GM21825 (cell line): ENCODE data around the gene NNAT.
"Not testable (repeated sequence)": the region's sequence is repeated elsewhere in the genome, so short reads cannot be mapped to it uniquely, and the experiment has no call there.

ENCODE experiments used
- ATAC-seq: cut with Tn5 transposase; IDR thresholded peaks from one replicate; pipeline ENCODE4 v1.9.1; 2021; ENCODE audit warnings: mild to moderate bottlenecking, moderate library complexity; ENCODE audit not compliant: unreplicated experiment

The NNAT gene

GRCh38 chr20:37539424-37539823 is 18.4 kb downstream of the NNAT start:
- no peak for ATAC-seq

DNA sequence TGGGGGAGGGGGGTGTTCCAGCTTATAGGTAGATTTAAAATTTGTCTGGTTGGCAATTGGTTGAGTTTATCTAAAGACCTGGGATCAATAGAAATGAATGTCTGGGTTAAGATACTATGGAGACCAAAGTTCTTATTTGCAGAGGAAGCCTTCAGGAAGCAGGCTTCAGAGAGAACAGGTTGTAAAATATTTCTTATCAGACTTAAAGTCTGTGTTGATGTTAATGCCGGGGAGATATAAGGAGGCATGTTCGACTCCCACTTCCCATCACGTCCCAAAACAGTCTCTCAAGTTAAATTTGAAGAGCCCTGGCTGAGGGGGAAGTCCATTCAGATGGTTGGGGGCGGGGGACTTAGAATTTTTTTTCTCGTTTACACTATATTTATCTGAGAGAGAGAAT is 19.0 kb downstream of the NNAT start:
- no peak for ATAC-seq

GRCh38 chr20:37540838-37541237 is 19.8 kb downstream of the NNAT start:
- ATAC-seq = not testable (repeated sequence)

GRCh38 chr20:37541326-37541725 is 20.3 kb downstream of the NNAT start:
- no peak for ATAC-seq

GRCh38 chr20:37542281-37542680 is 21.2 kb downstream of the NNAT start:
- no peak for ATAC-seq

DNA sequence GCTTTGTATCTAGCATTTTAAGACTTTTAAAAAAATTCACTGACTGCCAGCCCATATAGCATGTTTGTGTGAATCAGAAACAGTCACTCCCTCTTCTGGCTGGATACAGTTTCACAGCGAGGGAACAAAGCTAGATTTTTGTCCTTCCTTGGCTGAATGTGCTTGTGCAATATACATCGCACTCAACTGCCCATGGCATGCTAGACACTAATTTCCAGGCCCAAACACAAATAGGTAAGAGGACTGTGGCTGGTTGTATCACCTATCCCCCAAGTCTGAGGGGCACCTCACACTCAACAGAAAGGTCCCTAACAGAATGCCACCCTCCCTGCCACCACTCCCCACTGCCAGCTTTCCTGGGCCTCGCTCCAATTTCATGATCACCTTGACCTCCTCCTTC is 22.8 kb downstream of the NNAT start:
- ATAC-seq = no peak

DNA sequence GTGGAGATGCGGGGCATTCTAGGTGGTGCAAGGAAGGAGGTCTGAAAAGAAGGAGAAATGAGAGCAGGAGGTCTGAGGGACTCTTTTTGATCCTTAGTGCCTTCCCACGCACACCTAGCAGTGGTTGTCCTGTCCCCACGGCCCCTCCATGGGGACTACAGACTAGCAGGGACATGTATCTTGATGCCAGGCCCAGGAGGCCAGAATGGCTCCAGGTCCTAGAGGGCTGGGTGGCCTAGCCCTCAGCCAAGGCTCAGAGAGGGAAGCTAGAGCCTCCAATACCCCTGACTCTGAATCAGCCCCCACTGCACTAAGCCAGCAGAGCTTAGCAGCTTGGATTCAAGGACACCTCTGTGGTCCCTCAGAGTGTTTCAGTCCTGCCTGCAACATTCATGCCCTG is 23.3 kb downstream of the NNAT start:
- no peak for ATAC-seq

DNA sequence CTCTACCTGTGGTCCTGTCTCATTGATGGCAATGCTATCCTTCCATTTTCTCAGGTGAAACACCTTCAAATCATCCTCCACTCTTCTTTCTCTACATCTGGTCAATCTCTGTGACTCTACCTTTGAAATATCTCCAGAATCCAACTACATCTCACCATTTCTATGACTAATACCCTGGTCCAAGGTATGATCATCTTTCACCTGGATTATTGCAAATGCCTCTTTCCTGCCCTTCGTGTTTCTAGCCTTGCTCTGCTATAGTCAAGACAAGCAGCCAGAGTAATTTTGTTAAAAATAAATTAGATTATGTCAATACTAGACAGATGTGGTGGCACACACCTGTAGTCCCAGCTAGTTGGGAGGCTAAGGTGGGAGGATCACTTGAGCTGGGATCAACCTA is 24.5 kb downstream of the NNAT start:
- ATAC-seq = no peak

- ATAC-seq = no peak
Measured at GRCh38 chr20:37547912-37548311, 26.9 kb downstream of the NNAT start.

- ATAC-seq = not testable (repeated sequence)
Measured at GRCh38 chr20:37550101-37550920, 29.3 kb downstream of the NNAT start.

DNA sequence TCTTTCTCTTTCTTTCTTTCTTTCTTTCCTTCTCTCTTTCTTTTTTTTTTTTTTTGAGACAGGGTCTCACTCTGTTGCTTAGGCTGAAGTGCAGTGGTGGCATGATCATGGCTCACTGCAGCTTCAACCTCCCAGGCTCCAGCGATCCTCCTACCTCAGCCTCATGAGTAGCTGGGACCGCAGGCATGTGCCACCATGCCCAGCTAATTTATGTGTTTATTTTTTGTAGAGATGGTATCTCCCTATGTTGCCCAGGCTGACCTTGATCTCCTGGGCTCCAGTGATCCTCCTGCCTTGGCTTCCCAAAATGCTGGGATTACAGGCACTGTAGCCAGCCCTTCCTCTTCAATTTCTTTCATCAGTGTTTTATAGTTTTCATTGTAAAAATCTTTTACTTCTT is 30.6 kb downstream of the NNAT start:
- not testable (repeated sequence) for ATAC-seq

GRCh38 chr20:37552415-37552814 is 31.4 kb downstream of the NNAT start:
- no peak for ATAC-seq

GRCh38 chr20:37554721-37555298 is 33.8 kb downstream of the NNAT start:
- not testable (repeated sequence) for ATAC-seq

DNA sequence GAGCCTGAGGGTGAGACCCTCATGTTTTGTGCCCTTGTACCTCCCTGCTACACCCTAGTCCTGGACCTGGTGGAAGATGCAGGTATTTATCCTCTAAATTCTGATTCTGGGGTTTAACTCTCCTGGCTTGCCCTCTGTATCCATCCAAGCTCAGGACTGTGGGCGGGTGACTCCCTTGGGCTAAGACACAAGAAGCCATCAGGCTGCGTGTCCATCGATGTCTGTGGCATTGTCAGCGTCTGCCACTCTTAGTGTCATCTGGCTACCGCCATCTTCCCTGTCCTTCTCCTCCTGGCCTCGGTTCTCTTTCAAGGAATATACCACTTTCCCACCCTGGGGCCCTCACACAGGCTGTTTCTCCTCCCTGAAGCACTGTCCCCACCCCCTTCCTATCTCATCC is 35.5 kb downstream of the NNAT start:
- no peak for ATAC-seq

DNA sequence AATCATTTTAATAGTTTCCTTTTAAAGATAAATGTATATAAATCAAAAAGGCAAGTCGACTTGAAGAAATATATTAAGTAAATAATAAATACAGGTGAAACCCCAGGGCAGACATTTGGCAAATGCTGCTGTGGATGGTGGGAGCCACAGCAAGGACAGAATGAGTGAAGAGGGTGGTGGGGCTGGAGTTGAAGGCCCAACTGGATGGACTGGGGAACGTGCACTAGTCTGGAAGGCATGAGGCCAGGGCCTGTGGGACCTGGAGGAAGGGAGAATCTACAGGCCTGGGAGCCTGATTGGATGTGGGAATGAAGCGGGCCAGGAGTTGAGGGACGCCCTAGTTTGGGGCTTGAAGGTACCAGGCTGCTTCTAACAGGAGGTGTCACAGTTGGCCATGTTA is 37.3 kb downstream of the NNAT start:
- ATAC-seq = no peak

DNA sequence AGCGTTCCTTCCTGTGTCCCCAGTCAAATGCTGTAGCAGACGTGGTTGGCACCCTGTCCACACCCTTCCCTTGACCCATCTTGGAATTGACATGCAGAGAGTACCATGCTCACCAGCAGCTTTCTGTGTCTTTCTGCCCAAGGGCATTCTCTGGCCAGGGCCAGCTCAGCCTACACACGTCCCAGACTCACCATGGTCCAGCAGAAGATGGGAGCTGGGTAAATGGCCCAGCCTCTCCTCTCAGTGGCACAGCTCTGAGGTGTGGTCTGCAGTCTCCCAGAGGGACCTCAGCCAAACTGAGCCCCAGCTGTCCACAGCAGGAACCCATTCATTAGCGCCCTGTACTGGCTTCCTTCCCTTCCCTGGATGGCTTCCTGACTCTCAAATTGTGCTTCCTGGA is 37.7 kb downstream of the NNAT start:
- ATAC-seq = no peak

DNA sequence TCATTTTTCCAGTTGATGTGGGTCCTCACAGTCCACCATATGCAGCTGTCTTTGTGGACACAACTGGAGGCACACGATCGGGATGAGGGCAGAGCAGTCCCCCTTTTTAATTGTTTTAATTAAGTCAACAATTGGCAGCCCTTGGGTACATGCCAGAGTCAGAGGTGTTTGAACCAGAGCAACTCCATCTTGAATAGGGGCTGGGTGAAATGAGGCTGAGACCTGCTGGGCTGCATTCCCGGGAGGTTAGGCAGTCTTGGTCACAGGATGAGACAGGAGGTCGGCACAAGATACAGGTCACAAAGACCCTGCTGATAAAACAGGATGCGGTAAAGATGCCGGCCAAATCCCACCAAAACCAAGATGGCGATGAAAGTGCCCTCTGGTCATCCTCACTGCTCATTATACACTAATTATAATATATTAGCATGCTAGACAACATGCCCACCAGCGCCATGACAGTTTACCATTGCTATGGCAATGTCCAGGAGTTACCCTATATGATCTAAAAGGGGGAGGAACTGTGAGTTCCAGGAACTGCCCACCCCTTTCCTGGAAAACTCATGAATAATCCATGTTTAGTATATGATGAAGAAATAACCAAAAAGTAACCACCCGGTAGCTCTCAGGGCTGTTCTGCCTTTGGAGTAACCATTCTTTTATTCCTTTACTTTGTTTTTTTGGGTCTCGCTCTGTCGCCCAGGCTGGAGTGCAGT is 38.4 kb downstream of the NNAT start:
- no peak for ATAC-seq

GRCh38 chr20:37560629-37561028 is 39.6 kb downstream of the NNAT start:
- no peak for ATAC-seq

DNA sequence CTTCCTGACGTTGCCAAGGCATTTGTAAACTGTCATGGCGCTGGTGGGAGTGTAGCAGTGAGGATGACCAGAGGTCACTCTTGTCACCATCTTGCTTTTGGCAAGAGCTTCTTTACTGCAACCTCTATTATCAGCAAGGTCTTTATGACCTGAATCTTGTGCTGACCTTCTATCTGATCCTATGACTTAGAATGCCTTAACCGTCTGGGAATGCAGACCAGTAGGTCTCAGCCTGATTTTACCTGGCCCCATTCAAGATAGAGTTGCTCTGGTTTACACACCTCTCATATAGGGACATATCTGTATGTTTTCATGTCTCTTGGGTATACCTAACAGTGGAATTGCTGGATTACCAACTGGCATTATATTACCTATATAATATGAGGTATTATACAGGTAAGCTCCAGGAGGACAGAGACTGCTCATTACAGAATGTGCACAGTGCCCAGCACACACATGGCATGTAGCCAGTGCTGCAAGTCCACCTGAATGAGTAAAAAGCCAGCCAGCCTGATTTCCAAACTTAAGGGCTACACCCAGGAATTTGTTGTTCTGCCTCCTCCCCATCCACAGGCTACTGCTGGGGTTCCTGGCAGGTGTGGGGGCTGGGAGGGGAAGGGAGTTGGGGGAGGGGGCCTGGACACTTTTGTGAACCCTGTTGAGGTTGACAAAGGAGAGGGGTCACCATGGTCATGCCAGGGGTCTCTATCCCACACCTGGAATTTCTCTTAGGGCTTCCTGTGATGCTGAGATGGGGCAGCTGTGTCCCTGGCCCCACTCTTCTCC is 41.8 kb downstream of the NNAT start:
- no peak for ATAC-seq

DNA sequence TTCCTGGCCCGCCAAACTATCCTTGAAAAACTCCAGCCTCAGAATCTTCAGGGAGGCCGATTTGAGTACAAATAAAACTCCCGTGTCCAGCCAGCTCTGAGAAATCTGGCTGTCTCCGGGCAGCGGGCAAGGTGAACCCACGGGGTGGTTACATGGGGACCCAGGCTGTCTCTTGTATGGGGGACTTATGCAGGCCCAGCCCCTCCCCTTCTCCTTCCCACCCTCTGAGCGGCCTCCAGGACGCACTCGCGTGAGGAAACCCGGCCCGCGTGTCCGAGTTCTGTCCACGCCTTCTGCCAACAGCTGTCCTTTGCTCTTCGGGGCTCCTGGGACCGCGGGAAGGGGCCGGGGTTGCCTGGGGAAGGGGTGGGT is 43.0 kb downstream of the NNAT start:
- ATAC-seq = no peak

DNA sequence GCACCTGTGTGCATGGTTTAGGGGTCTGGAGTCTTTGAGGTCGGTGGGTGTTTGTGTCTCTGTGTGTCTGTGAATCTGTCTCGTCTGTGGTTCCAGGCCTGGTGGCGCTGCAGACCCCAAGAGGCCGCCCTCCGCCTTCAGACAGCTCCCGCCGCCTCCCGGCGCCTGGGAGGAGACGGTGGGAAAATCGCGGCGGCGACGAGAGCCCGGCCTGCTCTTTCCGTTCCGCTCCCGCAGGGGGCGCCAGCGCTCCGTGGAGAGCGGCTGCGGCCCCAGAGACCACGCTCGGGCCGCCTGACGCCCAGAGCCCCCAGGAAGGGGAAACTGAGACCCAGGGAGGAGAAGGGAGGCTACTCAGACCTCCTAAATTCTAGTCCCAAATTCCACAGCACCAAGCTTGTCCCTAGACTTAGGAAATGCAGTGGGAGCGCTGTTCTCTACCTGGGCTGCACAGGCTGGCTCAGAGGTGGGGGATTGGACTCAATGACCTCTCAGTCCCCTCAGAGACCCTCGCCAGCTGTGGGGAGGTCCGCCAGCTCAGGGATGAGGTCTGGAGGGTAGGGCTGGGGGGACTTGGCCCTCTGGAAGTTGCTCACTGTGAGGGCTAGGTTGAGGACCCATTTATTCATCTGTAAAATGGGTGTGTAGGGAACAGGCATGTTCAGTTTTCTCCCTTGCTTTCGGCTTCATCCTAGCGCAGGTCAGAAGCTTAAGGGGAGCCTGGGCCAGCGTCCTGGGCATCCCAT is 43.5 kb downstream of the NNAT start:
- no peak for ATAC-seq
